GM19467 (cell line): Measurements from ENCODE around the gene ZNF14.
"Not testable (repeated sequence)": the region's sequence is repeated elsewhere in the genome, so short reads cannot be mapped to it uniquely, and the experiment has no call there.

Experiments used
- ATAC-seq: cut with Tn5 transposase; IDR thresholded peaks from one replicate; pipeline ENCODE4 v1.9.1; 2021; ENCODE audit warnings: mild to moderate bottlenecking, moderate library complexity; ENCODE audit not compliant: unreplicated experiment

Gene ZNF14

GRCh38 chr19:19696386-19696785 is 36.5 kb downstream of the ZNF14 start:
- no peak for ATAC-seq

GRCh38 chr19:19691683-19692082 is 41.2 kb downstream of the ZNF14 start:
- ATAC-seq, result no peak

GRCh38 chr19:19689023-19689422 is 43.9 kb downstream of the ZNF14 start:
- not testable (repeated sequence) for ATAC-seq

- ATAC-seq, result no peak
Observed at GRCh38 chr19:19687090-19687489, 45.8 kb downstream of the ZNF14 start.

- ATAC-seq, result no peak
Observed at GRCh38 chr19:19686580-19686979, 46.3 kb downstream of the ZNF14 start.

GRCh38 chr19:19686119-19686518 is 46.8 kb downstream of the ZNF14 start:
- ATAC-seq, result not testable (repeated sequence)

- ATAC-seq, result no peak
Observed at GRCh38 chr19:19679176-19680073, 53.5 kb downstream of the ZNF14 start.

- ATAC-seq, result no peak
Observed at GRCh38 chr19:19677579-19677978, 55.3 kb downstream of the ZNF14 start.

GRCh38 chr19:19674315-19674714 is 58.6 kb downstream of the ZNF14 start:
- no peak for ATAC-seq

GRCh38 chr19:19672816-19673215 is 60.1 kb downstream of the ZNF14 start:
- no peak for ATAC-seq

- no peak for ATAC-seq
Observed at GRCh38 chr19:19670070-19670551, 62.8 kb downstream of the ZNF14 start.

- ATAC-seq, result peak; percentile 64
Observed at GRCh38 chr19:19668230-19669012, 64.5 kb downstream of the ZNF14 start, which contains the start of gene ZNF101. ZNF101 (plus strand) TSS chr19:19668839; CDS start chr19:19668964, 125 bp downstream.

GRCh38 chr19:19665420-19665948 is 67.4 kb downstream of the ZNF14 start:
- ATAC-seq, result not testable (repeated sequence)

GRCh38 chr19:19663256-19664120 is 69.4 kb downstream of the ZNF14 start, which contains the start of gene ATP13A1:
ATP13A1 (minus strand) TSS chr19:19663676; CDS start chr19:19663666, 10 bp downstream.
- ATAC-seq, result peak; percentile 66

- ATAC-seq, result no peak
Observed at GRCh38 chr19:19662871-19663255, 70.0 kb downstream of the ZNF14 start.

GRCh38 chr19:19662344-19662743 is 70.6 kb downstream of the ZNF14 start:
- ATAC-seq, result no peak

- no peak for ATAC-seq
Observed at GRCh38 chr19:19661675-19662251, 71.1 kb downstream of the ZNF14 start.

GRCh38 chr19:19661141-19661674 is 71.7 kb downstream of the ZNF14 start:
- no peak for ATAC-seq
